NOMO-1 (cell line): Measurements from ENCODE around the gene PNLDC1.

Experiments used
- DNase-seq, 2 experiments: peaks; one replicate each; lab custom pipeline; 2025; ENCODE audit not compliant: unreplicated experiment in 2 of 2; lab: John Stamatoyannopoulos, UW

Gene PNLDC1

GRCh38 chr6:159800141-159800865 is at the start of gene PNLDC1:
TSS of gene PNLDC1 (plus strand) at chr6:159800276. CDS start at chr6:159800308, 32 bp downstream.
- no peak for DNase-seq

GRCh38 chr6:159751448-159751847 is 48.6 kb upstream of the PNLDC1 start:
- no peak for DNase-seq

- DNase-seq, result no peak
Observed at GRCh38 chr6:159753081-159753872, 46.8 kb upstream of the PNLDC1 start.

GRCh38 chr6:159754401-159754800 is 45.7 kb upstream of the PNLDC1 start:
- DNase-seq, result no peak

GRCh38 chr6:159754959-159755914 is 44.8 kb upstream of the PNLDC1 start:
- DNase-seq, result no peak

GRCh38 chr6:159756508-159756907 is 43.6 kb upstream of the PNLDC1 start:
- no peak for DNase-seq

- DNase-seq, result no peak
Observed at GRCh38 chr6:159758031-159759001, 41.8 kb upstream of the PNLDC1 start.

- DNase-seq, result no peak
Observed at GRCh38 chr6:159759645-159760044, 40.4 kb upstream of the PNLDC1 start.

- peak in 1 of 2 experiments; percentile 7 for DNase-seq
Observed at GRCh38 chr6:159760602-159761057, 39.4 kb upstream of the PNLDC1 start.

- peak in 1 of 2 experiments; percentile 22 for DNase-seq
Observed at GRCh38 chr6:159761129-159761872, 38.8 kb upstream of the PNLDC1 start.

- DNase-seq, result peak; percentile 93 to 97
Observed at GRCh38 chr6:159761873-159762680, 38.0 kb upstream of the PNLDC1 start, which contains the start of gene ACAT2. TSS of gene ACAT2 (plus strand) at chr6:159762045. CDS start at chr6:159762088, 43 bp downstream.

- DNase-seq, result peak; percentile 25 to 40
Observed at GRCh38 chr6:159762681-159763293, 37.3 kb upstream of the PNLDC1 start.

GRCh38 chr6:159766906-159767305 is 33.2 kb upstream of the PNLDC1 start:
- DNase-seq, result no peak

GRCh38 chr6:159769470-159769869 is 30.6 kb upstream of the PNLDC1 start:
- DNase-seq, result no peak

- DNase-seq, result no peak
Observed at GRCh38 chr6:159772196-159772595, 27.9 kb upstream of the PNLDC1 start.

GRCh38 chr6:159777240-159777904 is 22.7 kb upstream of the PNLDC1 start:
- no peak for DNase-seq

- DNase-seq, result no peak
Observed at GRCh38 chr6:159778131-159778530, 21.9 kb upstream of the PNLDC1 start.
